ENCODE measurements around the gene PLXNB1.
"Not testable (repeated sequence)": the region's sequence is repeated elsewhere in the genome, so short reads cannot be mapped to it uniquely, and the experiment has no call there.

PLXNB1 gene

GRCh38 chr3:48463703-48464102 lies 33.8 kb upstream of the PLXNB1 start:
- no peak for DNase-seq

GRCh38 chr3:48461767-48462166 lies 31.9 kb upstream of the PLXNB1 start:
- DNase-seq = not testable (repeated sequence)

- DNase-seq = no peak
These were observed 30.6 kb upstream of the PLXNB1 start for GRCh38 chr3:48460517-48460902.

GRCh38 chr3:48459773-48460516 lies 30.1 kb upstream of the PLXNB1 start:
- no peak for DNase-seq

GRCh38 chr3:48459331-48459730 lies 29.4 kb upstream of the PLXNB1 start:
- no peak for DNase-seq

GRCh38 chr3:48456456-48456855 lies 26.6 kb upstream of the PLXNB1 start:
- no peak for DNase-seq

- no peak for DNase-seq
These were observed 21.4 kb upstream of the PLXNB1 start for GRCh38 chr3:48451270-48451669.

- peak; percentile 83 for DNase-seq
These were observed 16.7 kb upstream of the PLXNB1 start, which contains the start of gene ATRIP for GRCh38 chr3:48446425-48447193. TSS of gene ATRIP (plus strand) at chr3:48446737. CDS start at chr3:48446846, 109 bp downstream.

GRCh38 chr3:48446043-48446424 lies 16.1 kb upstream of the PLXNB1 start:
- DNase-seq = no peak

- no peak for DNase-seq
These were observed 15.5 kb upstream of the PLXNB1 start for GRCh38 chr3:48445277-48445882.

- DNase-seq = no peak
These were observed 12.1 kb upstream of the PLXNB1 start for GRCh38 chr3:48441940-48442339.

GRCh38 chr3:48440590-48440958 lies 10.7 kb upstream of the PLXNB1 start:
- DNase-seq = no peak

- peak; percentile 94 for DNase-seq
These were observed 10.1 kb upstream of the PLXNB1 start, which contains the start of the genes CCDC51 and TMA7 for GRCh38 chr3:48439820-48440589. TSS of gene CCDC51 (minus strand) at chr3:48440119. CDS start at chr3:48435128, 4,991 bp downstream. TSS of gene TMA7 (plus strand) at chr3:48440257. CDS start at chr3:48440297, 40 bp downstream.

GRCh38 chr3:48437812-48438211 lies 7.9 kb upstream of the PLXNB1 start:
- DNase-seq = no peak

GRCh38 chr3:48436855-48437254 lies 7.0 kb upstream of the PLXNB1 start:
- DNase-seq = no peak

- no peak for DNase-seq
These were observed 6.5 kb upstream of the PLXNB1 start for GRCh38 chr3:48436477-48436787.

- DNase-seq = peak; percentile 80
These were observed 6.0 kb upstream of the PLXNB1 start for GRCh38 chr3:48435774-48436476.

- DNase-seq = no peak
These were observed 5.3 kb upstream of the PLXNB1 start for GRCh38 chr3:48435223-48435595.

- no peak for DNase-seq
These were observed 4.8 kb upstream of the PLXNB1 start for GRCh38 chr3:48434591-48435222.

- no peak for DNase-seq
These were observed 3.7 kb upstream of the PLXNB1 start for GRCh38 chr3:48433472-48434118.
